ENCODE results near the gene MAVS. TPM values are rescaled to one million over a fixed set of nuclear protein-coding genes. Genes with fewer than 3 reads are reported as not detected.
A peak's percentile ranks its signal among the peaks of the same experiment; 100 is the strongest.

The MAVS gene
- total and polyA plus RNA-seq, 9 of the 15 experiments (the other 6 are each of a cell fraction or from before 2014, with no cell fraction given): 1.6 to 22.0 (median 11.3) TPM

- TF ChIP-seq TCF7L2 (IDR thresholded peaks at IDR 0.05; ENCODE audit: low read depth, low read length) (no peak), ZNF253 (CRISPR knock-in tag; conservative IDR thresholded peaks at IDR 0.05) (no peak), RUNX1 (IDR thresholded peaks at IDR 0.05; ENCODE audit: low read depth) (no peak), BMI1 (IDR thresholded peaks at IDR 0.05; ENCODE audit: low read length) (no peak), ILK (tag; IDR thresholded peaks at IDR 0.05; ENCODE audit: borderline replicate concordance, low read depth) (no peak), YBX1 (IDR thresholded peaks at IDR 0.05) (no peak), MECOM (CRISPR knock-in tag; IDR thresholded peaks at IDR 0.05) (no peak), NFIX (CRISPR knock-in tag; IDR thresholded peaks at IDR 0.05; ENCODE audit: low read depth) (no peak), UBTF (IDR thresholded peaks at IDR 0.05; ENCODE audit: borderline replicate concordance in 1 of 2, low read depth in 2 of 2, low read length in 2 of 2) (peak in 1 of 2 experiments; percentile 52; a peak in 1 of 4 replicates), PRPF4 (IDR thresholded peaks at IDR 0.05; ENCODE audit: insufficient read depth, low read depth, low read length, poor library complexity, severe bottlenecking) (no peak), ARHGAP35 (IDR thresholded peaks at IDR 0.05; ENCODE audit: partially characterized antibody) (no peak), ZNF707 (CRISPR knock-in tag; conservative IDR thresholded peaks at IDR 0.05) (no peak), POLR2H (tag; IDR thresholded peaks at IDR 0.05; ENCODE audit: low read depth) (peak; percentile 65), ZNF134 (CRISPR knock-in tag; conservative IDR thresholded peaks at IDR 0.05) (no peak), GTF3C2 (IDR thresholded peaks at IDR 0.05; ENCODE audit: borderline replicate concordance, extremely low read depth, insufficient read length) (no peak), TCF3 (CRISPR knock-in tag; IDR thresholded peaks at IDR 0.05) (0 out of 2 replicates have a peak, but pooled peaks have one; percentile 9), THRAP3 (IDR thresholded peaks at IDR 0.05; ENCODE audit: borderline replicate concordance) (no peak), CXXC5 (CRISPR knock-in tag; IDR thresholded peaks at IDR 0.05) (peak; percentile 73), C11orf30 (IDR thresholded peaks at IDR 0.05; ENCODE audit: low read depth) (no peak), TAF7 (tag; IDR thresholded peaks at IDR 0.05) (0 out of 2 replicates have a peak, but pooled peaks have one; percentile 65), FOXJ2 (tag; IDR thresholded peaks at IDR 0.05) (no peak), TAF1 (IDR thresholded peaks at IDR 0.05; ENCODE audit: control insufficient read depth, extremely low read depth, insufficient read depth, low read length, severe bottlenecking) (peak; percentile 68), NFIC (IDR thresholded peaks at IDR 0.05) (no peak), RBFOX2 (IDR thresholded peaks at IDR 0.05; ENCODE audit: low read depth, low read length) (peak; percentile 90)
Observed at GRCh38 chr20:3846740-3847428, at the start of gene MAVS (continued).
